ENCODE data around the gene USH2A. TPM values are rescaled to one million over a fixed set of nuclear protein-coding genes. Genes with fewer than 3 reads are reported as not detected.

Gene USH2A
- total RNA-seq, 1 donor from 2014 or later: 0.55 TPM

DNA sequence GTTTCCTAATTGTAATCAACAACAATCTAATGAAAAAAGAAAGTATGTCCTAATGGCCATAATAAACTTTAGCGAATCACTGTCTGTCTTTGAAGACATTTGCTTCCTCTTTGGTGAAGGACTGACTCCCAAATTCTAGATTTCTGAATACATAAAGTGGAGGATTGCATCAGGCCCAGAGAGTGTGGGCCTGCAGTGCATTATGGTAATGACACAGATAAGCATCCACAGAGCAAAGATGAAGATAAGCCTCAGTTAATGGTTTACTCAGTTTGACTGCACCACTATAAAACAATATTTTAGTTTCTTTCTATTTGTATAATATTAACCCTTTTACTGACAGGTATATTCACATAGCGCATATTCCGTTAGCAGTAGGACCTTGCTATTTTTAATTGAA, 490.7 kb downstream of the USH2A start:
- peaks cover 5% of the 10 kb centered on the region for H3K4me1 Mint-ChIP-seq (ENCODE audit: low read depth)
- no peaks in the 10 kb centered on the region for H3K27me3 Mint-ChIP-seq
- H3K4me3 Mint-ChIP-seq (ENCODE audit: low read depth): no peak overlapping the region
- no peak overlapping the region for H3K27ac Mint-ChIP-seq
- no peak for TF ChIP-seq CTCF (IDR thresholded peaks at IDR 0.05; ENCODE audit: unreplicated experiment)
- no peaks in the 10 kb centered on the region for H3K36me3 Mint-ChIP-seq (ENCODE audit: insufficient read depth)
- DNase-seq (ENCODE audit: low spot score, unreplicated experiment): no peak
- H3K9me3 Mint-ChIP-seq (ENCODE audit: low read depth): no peaks in the 10 kb centered on the region

GRCh38 chr1:215926670-215927069, 496.6 kb downstream of the USH2A start:
- Mint-ChIP-seq H3K4me1 (ENCODE audit: low read depth) (peaks cover 2% of the 10 kb centered on the region), H3K4me3 (ENCODE audit: low read depth) (no peak overlapping the region), H3K27ac (no peak overlapping the region), H3K27me3 (no peaks in the 10 kb centered on the region), H3K36me3 (ENCODE audit: insufficient read depth) (no peaks in the 10 kb centered on the region), H3K9me3 (ENCODE audit: low read depth) (no peaks in the 10 kb centered on the region)
- TF ChIP-seq CTCF (IDR thresholded peaks at IDR 0.05; ENCODE audit: unreplicated experiment): no peak
- DNase-seq (ENCODE audit: low spot score, unreplicated experiment): no peak

- Mint-ChIP-seq H3K27me3 (no peaks in the 10 kb centered on the region), H3K4me3 (ENCODE audit: low read depth) (no peak overlapping the region), H3K27ac (no peak overlapping the region), H3K4me1 (ENCODE audit: low read depth) (peaks cover 4% of the 10 kb centered on the region), H3K9me3 (ENCODE audit: low read depth) (no peaks in the 10 kb centered on the region), H3K36me3 (ENCODE audit: insufficient read depth) (no peaks in the 10 kb centered on the region)
- DNase-seq (ENCODE audit: low spot score, unreplicated experiment): no peak
- TF ChIP-seq CTCF (IDR thresholded peaks at IDR 0.05; ENCODE audit: unreplicated experiment): no peak
These were observed 500.0 kb downstream of the USH2A start for GRCh38 chr1:215923129-215923824.

DNA sequence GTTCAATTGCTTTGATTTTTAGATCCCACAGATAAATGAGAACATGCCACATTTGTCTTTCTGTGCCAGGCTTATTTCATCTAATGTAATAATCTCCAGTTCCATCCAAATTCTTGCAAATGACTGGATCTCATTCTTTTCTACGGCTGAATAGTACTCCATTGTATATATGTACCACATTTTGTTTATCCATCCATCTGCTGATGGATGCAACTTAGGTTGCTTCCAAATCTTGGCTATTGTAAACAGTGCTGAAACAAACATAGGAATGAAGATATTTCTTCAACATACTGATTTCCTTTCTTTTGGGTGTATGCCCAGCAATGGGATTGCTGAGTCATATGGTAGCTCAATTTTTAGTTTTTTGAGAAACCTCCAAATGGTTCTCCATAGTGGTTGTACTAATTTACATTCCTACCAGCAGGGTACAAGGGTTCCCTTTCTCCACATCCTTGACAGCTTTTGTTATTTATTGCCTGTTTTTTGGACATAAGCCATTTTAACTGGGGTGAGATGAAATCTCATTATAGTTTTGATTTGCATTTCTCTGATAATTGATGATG, 511.8 kb downstream of the USH2A start:
- Mint-ChIP-seq H3K4me3 (ENCODE audit: low read depth) (no peak overlapping the region), H3K27me3 (no peaks in the 10 kb centered on the region), H3K4me1 (ENCODE audit: low read depth) (no peaks in the 10 kb centered on the region), H3K36me3 (ENCODE audit: insufficient read depth) (no peaks in the 10 kb centered on the region), H3K9me3 (ENCODE audit: low read depth) (peaks cover 5% of the 10 kb centered on the region), H3K27ac (no peak overlapping the region)
- no peak for DNase-seq (ENCODE audit: low spot score, unreplicated experiment)
- TF ChIP-seq CTCF (IDR thresholded peaks at IDR 0.05; ENCODE audit: unreplicated experiment): no peak

DNA sequence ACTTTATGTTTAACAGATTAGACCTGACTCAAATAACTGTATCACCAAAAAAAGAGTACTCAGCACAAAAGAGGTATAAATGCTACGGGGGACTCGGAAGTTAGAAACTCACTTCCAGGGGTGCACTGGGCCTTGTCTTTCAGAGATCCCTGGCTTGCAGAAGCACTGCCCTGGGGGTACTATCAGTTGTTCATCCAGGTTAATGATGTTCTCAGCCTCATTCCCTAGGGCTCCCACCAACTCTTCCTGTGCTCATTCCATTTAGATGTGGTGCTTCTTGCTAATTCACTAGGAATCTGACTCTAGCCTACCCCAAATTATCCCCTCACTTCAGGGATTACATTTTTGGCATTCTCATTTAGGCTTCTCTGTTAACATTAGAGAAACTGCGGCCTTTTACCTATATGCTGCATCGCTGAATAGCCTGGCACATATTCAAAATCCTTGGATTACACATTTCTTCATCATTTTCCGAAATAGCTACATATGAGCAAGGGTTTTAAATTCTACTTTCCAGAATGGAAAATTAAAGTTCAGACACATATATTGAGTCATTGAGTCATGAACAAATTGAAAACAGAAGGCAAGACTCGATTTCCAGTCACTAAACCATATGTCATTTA, 517.6 kb downstream of the USH2A start:
- no peaks in the 10 kb centered on the region for H3K27me3 Mint-ChIP-seq
- H3K27ac Mint-ChIP-seq: no peak overlapping the region
- no peak overlapping the region for H3K4me3 Mint-ChIP-seq (ENCODE audit: low read depth)
- no peaks in the 10 kb centered on the region for H3K4me1 Mint-ChIP-seq (ENCODE audit: low read depth)
- TF ChIP-seq CTCF (IDR thresholded peaks at IDR 0.05; ENCODE audit: unreplicated experiment): no peak
- DNase-seq (ENCODE audit: low spot score, unreplicated experiment): no peak
- no peaks in the 10 kb centered on the region for H3K9me3 Mint-ChIP-seq (ENCODE audit: low read depth)
- no peaks in the 10 kb centered on the region for H3K36me3 Mint-ChIP-seq (ENCODE audit: insufficient read depth)
